NCI-H2171 (cell line): ENCODE results near the gene CA11.
A peak's percentile ranks its signal among the peaks of the same experiment; 100 is the strongest.

Experiments used
- DNase-seq: peaks from one replicate; lab custom pipeline; 2025; lab: John Stamatoyannopoulos, UW

Gene CA11

GRCh38 chr19:48628486-48629296 is 17.3 kb downstream of the CA11 start:
- DNase-seq, result no peak

- no peak for DNase-seq
These were observed 18.1 kb downstream of the CA11 start for GRCh38 chr19:48627865-48628314.

GRCh38 chr19:48627201-48627864 is 18.7 kb downstream of the CA11 start:
- DNase-seq, result no peak

GRCh38 chr19:48625891-48626327 is 20.1 kb downstream of the CA11 start:
- DNase-seq, result no peak

GRCh38 chr19:48624791-48625723 is 20.9 kb downstream of the CA11 start:
- peak; percentile 29 for DNase-seq

GRCh38 chr19:48624067-48624594 is 21.9 kb downstream of the CA11 start:
- peak; percentile 97 for DNase-seq

DNA sequence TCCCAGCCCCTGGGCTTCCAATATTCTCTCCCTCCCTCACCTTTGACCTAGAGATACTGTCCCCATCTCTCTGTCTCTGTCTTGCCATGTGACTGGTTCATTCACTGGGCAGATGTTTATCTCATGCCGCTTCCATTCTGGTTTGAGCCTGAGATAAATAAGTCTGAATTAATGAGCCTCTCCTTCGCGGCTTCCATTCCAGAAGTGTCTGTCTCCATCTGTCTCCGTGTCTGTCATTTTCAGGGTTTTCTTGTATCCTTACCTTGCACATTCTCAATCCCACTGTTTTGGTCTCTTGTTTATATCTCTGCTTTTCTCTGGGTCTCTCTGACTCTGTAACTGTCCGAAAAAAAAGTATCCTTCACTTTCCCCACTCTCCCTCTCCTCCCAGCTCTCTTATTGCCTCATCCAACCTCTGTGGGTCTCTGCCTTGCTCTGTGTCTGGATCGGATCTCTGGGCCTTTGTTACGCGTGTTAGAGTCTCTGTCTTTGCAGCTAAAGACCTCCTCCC is 22.4 kb downstream of the CA11 start:
- peak; percentile 45 for DNase-seq

DNA sequence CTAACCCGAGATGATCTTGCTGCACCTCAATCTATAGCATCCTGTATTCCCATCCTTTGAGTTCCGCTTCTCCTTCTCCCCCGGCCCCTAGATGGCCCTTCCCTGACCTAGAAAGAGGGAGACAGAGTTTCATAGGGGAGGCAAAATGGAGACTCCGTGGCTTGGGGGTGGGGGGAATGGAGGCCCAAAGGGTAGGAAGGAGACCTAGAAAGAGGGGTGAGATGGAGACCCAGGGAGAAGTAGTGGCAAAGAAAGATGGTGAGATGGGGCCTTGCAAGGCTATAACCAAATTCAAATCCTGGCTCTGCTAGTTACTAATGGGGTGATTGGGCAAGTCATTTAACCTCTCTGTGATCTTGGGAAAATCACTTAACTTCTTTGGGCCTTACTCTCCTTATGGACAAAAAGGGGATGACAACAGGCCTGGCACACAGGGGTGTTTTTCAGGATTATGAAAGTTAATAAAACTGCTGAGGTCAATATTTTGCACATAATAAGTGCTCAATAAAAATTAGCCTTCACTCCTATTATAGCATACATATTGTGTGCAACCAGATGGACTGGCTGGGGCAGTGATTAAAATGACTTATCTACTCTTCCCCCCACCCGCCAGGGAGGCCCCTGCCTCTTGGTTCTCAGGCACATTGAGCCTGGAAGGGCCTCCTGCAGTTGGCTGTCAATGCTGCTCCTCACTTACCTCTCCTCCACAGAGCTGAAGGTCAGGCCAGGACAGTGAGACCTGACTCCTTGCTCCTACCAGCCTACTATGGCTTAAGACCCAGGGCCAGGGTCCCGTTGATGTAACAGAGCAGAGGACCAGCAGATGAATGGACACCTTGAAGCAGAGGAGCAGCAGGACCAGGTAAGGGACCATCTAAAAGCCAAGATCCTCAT is 26.0 kb downstream of the CA11 start:
- DNase-seq, result no peak

DNA sequence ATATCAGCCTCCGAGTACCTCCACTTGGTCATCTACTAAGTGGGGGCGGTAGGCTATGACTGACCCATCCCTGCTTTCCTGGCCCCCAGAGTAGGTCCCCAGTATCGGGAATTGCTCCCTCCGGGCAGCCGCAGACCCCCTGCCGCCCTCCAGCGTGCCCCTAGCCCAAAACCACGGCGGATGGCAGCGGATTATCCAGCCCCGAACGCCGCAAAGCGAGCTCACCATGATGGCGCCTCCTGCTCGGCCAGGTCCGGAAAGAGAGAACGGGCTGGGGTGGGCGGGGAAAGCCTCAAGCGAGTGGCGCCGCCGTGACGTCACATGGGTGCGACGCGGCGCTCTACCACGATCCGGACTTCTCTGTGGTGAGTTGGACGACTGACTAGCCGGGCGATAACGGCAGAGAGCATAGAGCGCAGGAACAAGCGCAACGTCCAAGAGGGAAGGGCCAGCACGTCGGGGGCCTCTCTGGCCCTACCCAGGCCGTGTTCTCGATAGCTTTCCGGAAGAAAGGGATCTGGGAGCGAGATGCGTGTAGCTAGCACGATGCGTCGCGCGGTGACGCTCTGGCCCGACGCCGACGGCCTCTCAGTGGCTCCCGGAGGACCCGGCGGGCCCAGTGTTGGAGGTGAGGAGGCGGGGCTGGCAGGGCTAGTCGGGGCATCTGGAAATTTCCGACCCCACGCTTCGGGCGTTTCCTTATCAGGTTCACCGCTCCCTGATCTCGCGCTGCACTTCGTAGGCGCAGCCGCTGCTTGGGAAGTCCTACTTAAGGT is 26.9 kb downstream of the CA11 start, which contains the start of the genes RPL18 and SPHK2:
RPL18 (minus strand) TSS at position 263 of the 776 bp plus-strand sequence; CDS start at position 228, 35 bp downstream.
SPHK2 (plus strand) TSS at position 591 of the 776 bp plus-strand sequence. CDS start 1,009 bp downstream, outside the sequence.
- DNase-seq, result peak; percentile 97

- DNase-seq, result no peak
These were observed 27.6 kb downstream of the CA11 start for GRCh38 chr19:48618278-48618915.

GRCh38 chr19:48617146-48617937 is 28.6 kb downstream of the CA11 start:
- no peak for DNase-seq

DNA sequence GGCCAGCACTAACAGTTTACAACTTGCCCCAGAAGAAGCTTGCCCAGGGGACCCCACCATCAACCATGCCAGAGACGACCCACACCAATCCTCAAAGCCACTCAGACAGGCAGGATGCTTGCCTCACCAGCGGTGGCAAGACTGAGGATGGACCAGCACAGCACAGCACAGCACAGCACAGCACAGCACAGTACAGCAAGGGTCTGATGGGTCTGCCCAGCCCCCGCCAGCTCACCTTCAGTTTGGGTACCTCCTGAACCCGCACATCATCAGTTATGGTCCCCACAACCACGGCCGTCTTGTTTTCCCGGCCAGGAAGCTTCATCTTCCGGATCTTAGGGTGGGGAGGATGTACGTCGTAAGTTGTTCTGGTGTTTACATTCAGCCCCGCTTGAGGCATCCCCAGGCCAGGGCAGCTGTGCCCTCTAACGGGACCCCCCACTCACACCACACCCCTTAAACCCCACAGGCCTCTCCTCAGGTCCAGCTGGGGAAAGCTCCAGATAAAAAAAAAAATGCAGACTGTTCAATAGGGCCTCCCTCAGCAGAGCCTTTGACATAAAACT is 29.4 kb downstream of the CA11 start:
- DNase-seq, result no peak

- no peak for DNase-seq
These were observed 29.9 kb downstream of the CA11 start for GRCh38 chr19:48616041-48616436.

GRCh38 chr19:48615231-48616040 is 30.6 kb downstream of the CA11 start:
- no peak for DNase-seq

DNA sequence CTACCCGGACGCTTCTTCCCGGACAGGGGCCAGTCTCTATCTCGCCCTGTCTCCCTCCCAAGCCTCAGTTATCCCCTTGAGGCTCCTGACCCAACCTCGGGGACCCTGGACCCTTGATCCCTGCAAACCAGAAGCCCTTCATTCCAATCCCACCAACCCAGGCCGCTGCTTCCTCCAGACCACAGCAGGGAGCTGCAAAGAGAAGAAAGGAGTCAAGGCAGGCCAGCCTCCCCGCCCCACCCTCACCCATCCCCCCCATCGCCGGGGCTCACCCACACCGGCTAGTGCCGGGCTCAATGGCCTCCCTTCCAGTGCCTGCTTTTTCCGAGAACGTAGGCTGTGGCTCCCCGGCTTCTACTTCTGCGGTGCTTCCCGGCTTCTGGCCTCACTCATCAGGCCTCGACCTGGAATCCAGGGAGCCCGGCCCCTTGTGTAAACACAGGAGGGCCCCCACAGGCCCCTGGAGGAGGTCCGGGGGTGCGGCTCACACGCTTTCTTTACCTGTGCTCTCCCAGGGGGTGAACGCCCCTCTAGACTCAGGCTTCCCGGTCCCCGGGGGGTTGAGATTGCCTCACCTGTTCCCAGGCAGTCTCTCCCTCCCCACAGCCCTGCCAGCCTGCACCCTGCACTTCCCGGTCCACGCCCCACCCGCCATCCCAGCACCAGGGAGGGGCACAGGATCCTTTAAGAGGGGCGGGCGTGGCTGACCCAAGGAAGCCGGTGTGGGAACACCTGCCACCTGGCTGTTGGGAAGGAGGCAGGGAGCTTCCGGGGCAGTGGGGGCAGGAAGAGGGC is 31.4 kb downstream of the CA11 start, which contains the start of gene FAM83E:
FAM83E (minus strand) TSS at position 641 of the 795 bp plus-strand sequence. CDS start 1,704 bp downstream, outside the sequence.
- peak; percentile 35 for DNase-seq

DNA sequence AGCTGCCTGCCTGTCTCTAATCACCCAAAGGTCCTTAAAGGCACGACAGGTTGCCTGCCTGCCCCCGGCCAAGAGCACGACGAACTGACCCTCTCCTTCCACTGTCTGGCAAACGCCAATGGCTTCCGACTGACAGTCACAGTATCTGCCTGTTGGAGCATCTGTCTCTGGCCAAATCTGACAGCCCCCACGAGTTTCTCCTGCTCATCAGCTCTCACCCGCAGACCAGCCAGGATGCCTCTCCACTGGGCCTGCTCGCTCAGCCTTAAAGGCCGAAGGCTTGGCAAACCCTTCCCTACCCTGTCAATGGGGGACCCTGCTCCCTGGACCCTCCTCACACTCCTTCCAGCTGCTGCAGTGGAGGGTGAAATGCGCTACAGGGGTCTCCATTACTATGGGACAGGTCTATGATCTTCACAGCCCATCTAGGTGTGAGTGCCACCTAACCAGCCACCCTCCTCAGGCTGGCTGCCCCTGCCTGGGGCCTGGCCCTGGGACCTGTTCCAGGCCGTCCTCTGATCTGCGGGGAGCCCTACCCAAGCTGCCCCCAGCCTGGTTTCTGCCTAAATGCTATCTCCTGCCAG is 32.0 kb downstream of the CA11 start:
- DNase-seq, result no peak
